ENCODE measurements around the gene UVRAG. TPM values are rescaled to one million over a fixed set of nuclear protein-coding genes. Genes with fewer than 3 reads are reported as not detected.

The UVRAG gene
- total RNA-seq, 1 donor from 2014 or later: 34.0 TPM

GRCh38 chr11:75918331-75918730, 103.3 kb downstream of the UVRAG start:
- Histone ChIP-seq H4K20me1 (ENCODE audit: low read depth) (no peaks in the 10 kb centered on the region), H3K36me3 (no peaks in the 10 kb centered on the region), H3K4me1 (peaks cover 16% of the 10 kb centered on the region), H3K27ac (no peak overlapping the region), H3K27me3 (no peaks in the 10 kb centered on the region), H3F3A (ENCODE audit: low read depth) (no peaks in the 10 kb centered on the region), H3K9ac (no peak overlapping the region), H3K4me2 (no peak overlapping the region), H3K4me3 (no peak overlapping the region), H2AFZ (replicated peaks) (no peak overlapping the region), H3K9me3 (ENCODE audit: low read depth) (no peaks in the 10 kb centered on the region), H3K79me2 (ENCODE audit: low read depth) (no peaks in the 10 kb centered on the region)
- TF ChIP-seq EZH2 (IDR thresholded peaks at IDR 0.05) (no peak), EZH2phosphoT487 (IDR thresholded peaks at IDR 0.05) (no peak)
- TF ChIP-seq, protein P1, sequence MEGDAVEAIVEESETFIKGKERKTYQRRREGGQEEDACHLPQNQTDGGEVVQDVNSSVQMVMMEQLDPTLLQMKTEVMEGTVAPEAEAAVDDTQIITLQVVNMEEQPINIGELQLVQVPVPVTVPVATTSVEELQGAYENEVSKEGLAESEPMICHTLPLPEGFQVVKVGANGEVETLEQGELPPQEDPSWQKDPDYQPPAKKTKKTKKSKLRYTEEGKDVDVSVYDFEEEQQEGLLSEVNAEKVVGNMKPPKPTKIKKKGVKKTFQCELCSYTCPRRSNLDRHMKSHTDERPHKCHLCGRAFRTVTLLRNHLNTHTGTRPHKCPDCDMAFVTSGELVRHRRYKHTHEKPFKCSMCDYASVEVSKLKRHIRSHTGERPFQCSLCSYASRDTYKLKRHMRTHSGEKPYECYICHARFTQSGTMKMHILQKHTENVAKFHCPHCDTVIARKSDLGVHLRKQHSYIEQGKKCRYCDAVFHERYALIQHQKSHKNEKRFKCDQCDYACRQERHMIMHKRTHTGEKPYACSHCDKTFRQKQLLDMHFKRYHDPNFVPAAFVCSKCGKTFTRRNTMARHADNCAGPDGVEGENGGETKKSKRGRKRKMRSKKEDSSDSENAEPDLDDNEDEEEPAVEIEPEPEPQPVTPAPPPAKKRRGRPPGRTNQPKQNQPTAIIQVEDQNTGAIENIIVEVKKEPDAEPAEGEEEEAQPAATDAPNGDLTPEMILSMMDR (IDR thresholded peaks at IDR 0.05): no peak
- Mint-ChIP-seq H3K4me1 (no peaks in the 10 kb centered on the region), H3K27me3 (ENCODE audit: insufficient read depth, low read depth) (no peaks in the 10 kb centered on the region), H3K4me3 (no peak overlapping the region), H3K27ac (no peak overlapping the region), H3K36me3 (peaks cover 7% of the 10 kb centered on the region), H3K9me3 (no peaks in the 10 kb centered on the region)
- DNase-seq (ENCODE audit: low spot score): no peak

- H3K27ac Mint-ChIP-seq: no peak overlapping the region
- H3K36me3 Mint-ChIP-seq: peaks cover 4% of the 10 kb centered on the region
- H2AFZ ChIP-seq (replicated peaks): no peak overlapping the region
- no peaks in the 10 kb centered on the region for H3K27me3 Mint-ChIP-seq (ENCODE audit: insufficient read depth, low read depth)
- H3K4me1 Mint-ChIP-seq: no peaks in the 10 kb centered on the region
- TF ChIP-seq EZH2phosphoT487 (IDR thresholded peaks at IDR 0.05) (no peak), EZH2 (IDR thresholded peaks at IDR 0.05) (no peak)
- TF ChIP-seq, protein P1 (IDR thresholded peaks at IDR 0.05): no peak
- no peaks in the 10 kb centered on the region for H3K79me2 ChIP-seq (ENCODE audit: low read depth)
- H3K4me2 ChIP-seq: no peak overlapping the region
- H4K20me1 ChIP-seq (ENCODE audit: low read depth): no peaks in the 10 kb centered on the region
- H3K4me1 ChIP-seq: peaks cover 16% of the 10 kb centered on the region
- H3K9me3 ChIP-seq (ENCODE audit: low read depth): no peaks in the 10 kb centered on the region
- H3K27ac ChIP-seq: no peak overlapping the region
- no peaks in the 10 kb centered on the region for H3F3A ChIP-seq (ENCODE audit: low read depth)
- H3K27me3 ChIP-seq: no peaks in the 10 kb centered on the region
- H3K9me3 Mint-ChIP-seq: no peaks in the 10 kb centered on the region
- H3K36me3 ChIP-seq: no peaks in the 10 kb centered on the region
- H3K4me3 ChIP-seq: no peak overlapping the region
- no peak for DNase-seq (ENCODE audit: low spot score)
- no peak overlapping the region for H3K9ac ChIP-seq
- H3K4me3 Mint-ChIP-seq: no peak overlapping the region
Observed at GRCh38 chr11:75919525-75919924, 104.5 kb downstream of the UVRAG start.

- H3K79me2 ChIP-seq (ENCODE audit: low read depth): no peaks in the 10 kb centered on the region
- H3K27ac ChIP-seq: no peak overlapping the region
- H3F3A ChIP-seq (ENCODE audit: low read depth): no peaks in the 10 kb centered on the region
- DNase-seq (ENCODE audit: low spot score): no peak
- H3K9ac ChIP-seq: no peak overlapping the region
- no peak overlapping the region for H3K4me3 ChIP-seq
- Mint-ChIP-seq H3K27me3 (ENCODE audit: insufficient read depth, low read depth) (no peaks in the 10 kb centered on the region), H3K4me1 (no peaks in the 10 kb centered on the region), H3K27ac (no peak overlapping the region), H3K36me3 (peaks cover 4% of the 10 kb centered on the region), H3K4me3 (no peak overlapping the region), H3K9me3 (no peaks in the 10 kb centered on the region)
- H3K27me3 ChIP-seq: no peaks in the 10 kb centered on the region
- no peaks in the 10 kb centered on the region for H4K20me1 ChIP-seq (ENCODE audit: low read depth)
- H3K36me3 ChIP-seq: no peaks in the 10 kb centered on the region
- TF ChIP-seq, protein P1 (IDR thresholded peaks at IDR 0.05): no peak
- TF ChIP-seq EZH2phosphoT487 (IDR thresholded peaks at IDR 0.05) (no peak), EZH2 (IDR thresholded peaks at IDR 0.05) (no peak)
- H3K4me1 ChIP-seq: peaks cover 20% of the 10 kb centered on the region
- H2AFZ ChIP-seq (replicated peaks): no peak overlapping the region
- H3K4me2 ChIP-seq: no peak overlapping the region
- H3K9me3 ChIP-seq (ENCODE audit: low read depth): no peaks in the 10 kb centered on the region
Observed at GRCh38 chr11:75920848-75921247, 105.8 kb downstream of the UVRAG start.

Measured in neural progenitor cell (in vitro differentiated cells).